Measurements from ENCODE around the gene TFF1. TPM values are rescaled to one million over a fixed set of nuclear protein-coding genes. Genes with fewer than 3 reads are reported as not detected.
A peak's percentile ranks its signal among the peaks of the same experiment; 100 is the strongest.

The TFF1 gene
- total RNA-seq, 3 donors from 2014 or later, result 6.0 to 206 (median 60.1) TPM

GRCh38 chr21:42392731-42393442 lies 26.6 kb upstream of the TFF1 start:
- DNase-seq (peak in 1 of 3 donors; percentile 19), ATAC-seq (no peak)
- Histone ChIP-seq H3K9me3 (no peaks in the 10 kb centered on the region), H3K4me1 (ENCODE audit: low read depth) (peaks cover 12% of the 10 kb centered on the region), H3K4me3 (no peak overlapping the region), H3K36me3 (ENCODE audit: low read depth) (no peaks in the 10 kb centered on the region)
- intact Hi-C loops (cut with DNase I, micrococcal nuclease), result no loop called here
- no peak for TF ChIP-seq CTCF (IDR thresholded peaks at IDR 0.05)

GRCh38 chr21:42391297-42391696 lies 25.0 kb upstream of the TFF1 start:
- no peak overlapping the region for H3K4me3 ChIP-seq
- H3K36me3 ChIP-seq (ENCODE audit: low read depth), result no peaks in the 10 kb centered on the region
- ATAC-seq (no peak), DNase-seq (peak in 1 of 3 donors; percentile 1)
- H3K4me1 ChIP-seq (ENCODE audit: low read depth), result peaks cover 12% of the 10 kb centered on the region
- no peaks in the 10 kb centered on the region for H3K9me3 ChIP-seq
- intact Hi-C loops (cut with DNase I, micrococcal nuclease), result no loop called here
- TF ChIP-seq CTCF (IDR thresholded peaks at IDR 0.05), result no peak

- DNase-seq (no peak), ATAC-seq (no peak)
- peaks cover 17% of the 10 kb centered on the region for H3K4me1 ChIP-seq (ENCODE audit: low read depth)
- H3K4me3 ChIP-seq, result no peak overlapping the region
- no peaks in the 10 kb centered on the region for H3K36me3 ChIP-seq (ENCODE audit: low read depth)
- intact Hi-C loops (cut with DNase I, micrococcal nuclease), result no loop called here
- no peak for TF ChIP-seq CTCF (IDR thresholded peaks at IDR 0.05)
- H3K9me3 ChIP-seq, result no peaks in the 10 kb centered on the region
Measured at GRCh38 chr21:42390696-42391095, 24.4 kb upstream of the TFF1 start.

DNA sequence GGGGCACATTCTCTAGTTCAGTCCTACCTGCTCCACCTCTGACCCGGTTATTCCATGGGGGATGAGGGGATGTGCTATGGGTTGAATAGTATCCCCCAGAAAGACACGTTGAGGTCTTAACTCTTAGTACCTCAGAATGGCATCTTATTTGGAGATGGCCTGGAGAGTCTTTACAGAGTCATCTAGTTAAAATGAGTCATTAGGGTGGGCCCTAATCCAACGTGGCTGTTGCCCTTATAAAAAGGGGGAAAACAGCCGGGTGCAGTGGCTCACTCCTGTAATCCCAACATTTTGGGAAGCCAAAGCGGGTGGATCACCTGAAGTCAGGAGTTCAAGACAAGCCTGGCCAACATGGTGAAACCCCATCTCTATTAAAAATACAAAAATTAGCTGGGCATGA lies 23.9 kb upstream of the TFF1 start:
- intact Hi-C loops (cut with DNase I, micrococcal nuclease), result no loop called here
- Histone ChIP-seq H3K4me3 (no peak overlapping the region), H3K36me3 (ENCODE audit: low read depth) (no peaks in the 10 kb centered on the region), H3K4me1 (ENCODE audit: low read depth) (peaks cover 22% of the 10 kb centered on the region), H3K9me3 (no peaks in the 10 kb centered on the region)
- DNase-seq (no peak), ATAC-seq (no peak)
- no peak for TF ChIP-seq CTCF (IDR thresholded peaks at IDR 0.05)

DNA sequence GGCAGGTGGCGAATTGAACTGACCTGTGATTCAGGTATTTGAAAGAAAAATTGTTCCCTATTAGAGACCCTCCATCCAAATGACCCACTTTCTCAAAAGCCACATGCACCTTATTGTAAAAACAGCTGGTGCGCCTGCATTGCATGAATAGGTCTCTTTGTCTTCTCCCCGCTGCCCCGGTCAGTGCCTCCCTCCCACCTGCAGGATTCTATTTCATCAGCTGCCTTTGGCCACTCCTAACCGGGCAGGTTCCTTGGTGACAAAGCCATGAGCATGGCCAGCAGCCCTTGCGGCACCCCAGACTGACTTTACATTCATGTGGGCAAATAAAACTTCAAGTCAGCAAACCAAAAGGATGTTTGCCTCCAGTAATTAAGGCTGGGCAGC lies 23.1 kb upstream of the TFF1 start:
- intact Hi-C loops (cut with DNase I, micrococcal nuclease), result no loop called here
- TF ChIP-seq CTCF (IDR thresholded peaks at IDR 0.05), result no peak
- Histone ChIP-seq H3K36me3 (ENCODE audit: low read depth) (no peaks in the 10 kb centered on the region), H3K4me1 (ENCODE audit: low read depth) (peaks cover 25% of the 10 kb centered on the region), H3K9me3 (no peaks in the 10 kb centered on the region), H3K4me3 (no peak overlapping the region)
- ATAC-seq, result peak; percentile 71
- peak; percentile 51 to 65 (median 53) for DNase-seq

All from mucosa of descending colon (tissue), 3 donors.